Uterus (tissue), 4 donors: ENCODE results near the gene KLF6. TPM values are rescaled to one million over a fixed set of nuclear protein-coding genes. Genes with fewer than 3 reads are reported as not detected.
A peak's percentile ranks its signal among the peaks of the same experiment; 100 is the strongest.

ENCODE experiments used
- DNase-seq, 2 donors: peaks; one replicate each; pipeline ENCODE4 v3.0.0-alpha.2; 2019 to 2020
- H3K27ac ChIP-seq, 2 donors: fragments of 200-600 bp; sonication (generic); 1 replicate in 1 of 2; 2 replicates in 1 of 2; pipeline ENCODE4 v1.5.1; 2016 to 2018
- H3K27me3 ChIP-seq, 2 donors: fragments of 200-600 bp; sonication (generic); one replicate each; pipeline ENCODE4 v1.5.1; 2018 to 2019; ENCODE audit warnings: control low read depth in 1 of 2
- H3K36me3 ChIP-seq, 2 donors: fragments of 200-600 bp; sonication (generic); one replicate each; pipeline ENCODE4 v1.5.1; 2019; ENCODE audit warnings: control low read depth in 1 of 2
- H3K4me1 ChIP-seq, 2 donors: fragments of 200-600 bp; sonication (generic); one replicate each; pipeline ENCODE4 v1.5.1; 2018 to 2019; ENCODE audit warnings: control low read depth in 1 of 2
- H3K4me3 ChIP-seq, 2 donors: fragments of 200-600 bp; sonication (generic); 1 replicate in 1 of 2; 2 replicates in 1 of 2; pipeline ENCODE4 v1.5.1; 2018 to 2019; ENCODE audit warnings: mild to moderate bottlenecking in 1 of 2
- H3K9me3 ChIP-seq, 2 donors: fragments of 200-600 bp; sonication (generic); one replicate each; pipeline ENCODE4 v1.5.1; 2019; ENCODE audit warnings: control low read depth in 1 of 2
- CTCF ChIP-seq, 4 experiments: fragments of 200-600 bp in 2 of 4; fragments of 450-650 bp in 2 of 4; sonication (generic) in 2 of 4; IDR thresholded peaks; one replicate each; pipeline ENCODE4 v1.5.1; 2016 to 2019; ENCODE audit warnings: antibody characterized with exemption in 4 of 4, mild to moderate bottlenecking in 2 of 4, moderate library complexity in 1 of 4
- POLR2A ChIP-seq, 2 donors: fragments of 450-650 bp; IDR thresholded peaks; one replicate each; pipeline ENCODE4 v1.6.1; 2016; ENCODE audit warnings: antibody characterized with exemption in 2 of 2, mild to moderate bottlenecking in 1 of 2, moderate library complexity in 1 of 2
- intact Hi-C: fragments of 100-400 bp; cut with DNase I; formaldehyde crosslinking; loops from one replicate; pipeline ENCODE4 v1.15.1; 2023; ENCODE audit warnings: low total_unique reads
- total RNA-seq, 4 donors: library from RNA; depleted of rRNA in 3 of 4; stranded (reverse); fragments of >200 nt in 3 of 4; gene quantifications; one replicate each; pipeline versions ENCODE4 v1.1.0 to v1.2.4, GENCODE V29; 2014 to 2023
- donor health status: DM: yes; HTN: yes; CAD: no.

Gene KLF6
- total RNA-seq, 4 donors from 2014 or later = 47.9 to 128 (median 87.4) TPM

GRCh38 chr10:3783682-3784432 is 1.2 kb downstream of the KLF6 start:
- peak; percentile 69 to 80 for DNase-seq
- H3K27me3 ChIP-seq = no peaks in the 10 kb centered on the region
- H3K27ac ChIP-seq = peak overlapping the region; percentile 99 to 100
- no peaks in the 10 kb centered on the region for H3K36me3 ChIP-seq
- intact Hi-C loops = loop anchor here (10.0 kb wide), 1 partner anchor 461 kb away; no protein-coding TSS in a partner anchor
- peak overlapping the region; percentile 86 to 93 for H3K4me3 ChIP-seq
- H3K4me1 ChIP-seq = no peaks in the 10 kb centered on the region
- TF ChIP-seq POLR2A (IDR thresholded peaks at IDR 0.05) = peak in 1 of 2 donors; percentile 37
- no peak for TF ChIP-seq CTCF (IDR thresholded peaks at IDR 0.05)
- no peaks in the 10 kb centered on the region for H3K9me3 ChIP-seq

GRCh38 chr10:3783316-3783681 is 1.7 kb downstream of the KLF6 start:
- peak; percentile 69 to 76 for DNase-seq
- TF ChIP-seq POLR2A (IDR thresholded peaks at IDR 0.05) = peak in 1 of 2 donors; percentile 14
- TF ChIP-seq CTCF (IDR thresholded peaks at IDR 0.05) = no peak
- intact Hi-C loops = loop anchor here (10.0 kb wide), 1 partner anchor 462 kb away; no protein-coding TSS in a partner anchor
- H3K4me1 ChIP-seq = peaks cover under 1% of the 10 kb centered on the region in 2 donors
- H3K4me3 ChIP-seq = peak overlapping the region; percentile 86 to 93
- no peaks in the 10 kb centered on the region for H3K36me3 ChIP-seq
- no peaks in the 10 kb centered on the region for H3K9me3 ChIP-seq
- no peaks in the 10 kb centered on the region for H3K27me3 ChIP-seq
- H3K27ac ChIP-seq = peak overlapping the region; percentile 99 to 100

GRCh38 chr10:3782451-3783315 is 2.3 kb downstream of the KLF6 start:
- TF ChIP-seq CTCF (IDR thresholded peaks at IDR 0.05) (peak in 3 of 4 experiments; percentile 4 to 10 (median 7)), POLR2A (IDR thresholded peaks at IDR 0.05) (peak; percentile 61 to 79)
- peaks cover 5 to 6% of the 10 kb centered on the region in 2 donors for H3K4me1 ChIP-seq
- no peaks in the 10 kb centered on the region for H3K36me3 ChIP-seq
- intact Hi-C loops = loop anchor here (10.0 kb wide), 1 partner anchor 462 kb away; no protein-coding TSS in a partner anchor
- peak overlapping the region; percentile 99 to 100 for H3K27ac ChIP-seq
- H3K9me3 ChIP-seq = no peaks in the 10 kb centered on the region
- peak overlapping the region; percentile 86 to 93 for H3K4me3 ChIP-seq
- DNase-seq = peak; percentile 61 to 82
- no peaks in the 10 kb centered on the region for H3K27me3 ChIP-seq

GRCh38 chr10:3782146-3782450 is 2.9 kb downstream of the KLF6 start:
- Histone ChIP-seq H3K4me1 (peaks cover 5 to 6% of the 10 kb centered on the region in 2 donors), H3K4me3 (peak overlapping the region; percentile 86 to 93), H3K27me3 (no peaks in the 10 kb centered on the region), H3K27ac (peak overlapping the region; percentile 99 to 100), H3K36me3 (no peaks in the 10 kb centered on the region), H3K9me3 (no peaks in the 10 kb centered on the region)
- peak in 1 of 2 donors; percentile 46 for DNase-seq
- TF ChIP-seq POLR2A (IDR thresholded peaks at IDR 0.05) (no peak), CTCF (IDR thresholded peaks at IDR 0.05) (no peak)
- intact Hi-C loops = loop anchor here (10.0 kb wide), 1 partner anchor 463 kb away; no protein-coding TSS in a partner anchor
